Brain pericyte (primary cell): ENCODE measurements around the gene BBOX1.
"Not testable (repeated sequence)": the region's sequence is repeated elsewhere in the genome, so short reads cannot be mapped to it uniquely, and the experiment has no call there.

Experiments used
- DNase-seq: peaks from one replicate; pipeline ENCODE4 v3.0.0-alpha.2; 2012; ENCODE audit warnings: low read depth, low spot score

Gene BBOX1

DNA sequence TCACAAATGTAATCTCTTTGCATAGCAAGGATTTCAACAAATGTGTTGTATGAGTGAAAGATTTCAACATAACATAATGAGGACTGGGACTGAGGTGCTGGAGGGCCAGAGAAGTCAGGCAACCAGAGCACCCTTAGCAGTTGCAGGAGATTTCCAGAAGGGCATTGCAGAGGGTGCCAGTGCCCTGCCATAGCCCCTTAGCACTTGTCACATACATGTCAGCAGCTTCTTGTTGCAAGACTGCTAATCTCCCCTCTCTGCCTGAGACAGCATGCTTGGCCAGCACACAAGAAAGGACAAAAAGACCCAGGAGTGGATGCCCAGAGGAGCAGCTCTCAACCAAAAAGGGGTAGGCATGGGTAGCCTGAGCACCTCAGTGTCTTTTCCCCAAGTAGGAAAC lies 43.2 kb downstream of the BBOX1 start:
- no peak for DNase-seq

GRCh38 chr11:27084518-27084917 lies 43.9 kb downstream of the BBOX1 start:
- peak; percentile 1 for DNase-seq

DNA sequence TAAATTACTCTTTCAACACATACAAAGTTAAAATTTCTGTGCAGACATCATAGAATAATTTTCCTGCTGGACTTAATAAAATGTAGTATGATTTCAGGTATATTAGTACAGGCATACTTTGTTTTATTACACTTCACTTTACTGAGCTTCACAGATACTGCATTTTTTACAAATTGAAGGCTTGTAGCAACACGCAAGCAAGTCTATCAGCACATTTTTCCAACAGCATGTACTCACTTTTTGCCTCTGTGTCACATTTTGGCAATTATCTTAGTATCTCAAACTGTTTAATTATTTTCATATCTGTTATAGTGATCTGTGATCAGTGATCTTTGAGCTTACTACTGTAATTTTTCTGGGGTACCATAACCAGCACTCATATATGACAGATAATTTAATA lies 44.5 kb downstream of the BBOX1 start:
- no peak for DNase-seq

DNA sequence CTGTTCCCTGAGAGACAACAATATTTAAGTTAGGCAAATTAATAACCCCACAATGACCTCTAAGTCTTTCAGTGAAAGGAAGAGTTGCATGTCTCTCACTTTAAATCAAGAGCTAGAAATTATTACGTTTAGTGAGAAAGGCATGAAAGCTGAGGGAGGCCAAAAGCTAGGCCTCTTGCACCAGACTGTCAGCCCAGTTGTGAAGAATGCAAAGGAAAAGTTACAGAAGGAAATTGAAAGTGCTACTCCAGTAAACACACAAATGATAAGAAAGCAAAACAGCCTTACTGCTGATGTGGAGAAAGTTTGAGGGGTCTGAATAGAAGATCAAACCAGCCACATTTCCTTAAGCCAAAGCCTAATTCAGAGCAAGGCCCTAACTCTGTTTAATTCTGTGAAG lies 45.0 kb downstream of the BBOX1 start:
- no peak for DNase-seq

- no peak for DNase-seq
Measured at GRCh38 chr11:27087432-27087831, 46.8 kb downstream of the BBOX1 start.

DNA sequence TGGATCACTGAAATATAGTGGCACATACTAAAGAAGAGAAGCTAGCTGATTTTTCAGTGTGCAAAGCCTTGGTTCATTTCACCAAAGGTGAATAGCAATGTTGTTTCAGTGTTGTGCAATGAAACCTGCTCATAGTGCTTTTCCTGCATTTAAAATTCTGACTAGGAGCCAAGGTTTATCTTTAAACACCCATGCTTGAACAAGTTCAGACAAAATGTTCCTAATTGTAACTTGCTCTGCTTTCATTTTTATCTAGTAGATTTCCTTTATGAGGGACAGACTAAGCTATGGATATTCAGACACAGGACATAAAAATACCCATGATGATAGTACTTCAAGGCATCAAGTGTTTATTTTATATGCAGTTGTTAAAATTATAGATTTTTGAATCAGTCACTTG lies 47.7 kb downstream of the BBOX1 start:
- DNase-seq, result no peak

GRCh38 chr11:27089746-27090145 lies 49.1 kb downstream of the BBOX1 start:
- DNase-seq, result no peak

GRCh38 chr11:27090357-27090948 lies 49.8 kb downstream of the BBOX1 start:
- DNase-seq, result not testable (repeated sequence)

GRCh38 chr11:27094120-27094519 lies 53.5 kb downstream of the BBOX1 start:
- DNase-seq, result no peak

- no peak for DNase-seq
Measured at GRCh38 chr11:27095059-27095458, 54.4 kb downstream of the BBOX1 start.

DNA sequence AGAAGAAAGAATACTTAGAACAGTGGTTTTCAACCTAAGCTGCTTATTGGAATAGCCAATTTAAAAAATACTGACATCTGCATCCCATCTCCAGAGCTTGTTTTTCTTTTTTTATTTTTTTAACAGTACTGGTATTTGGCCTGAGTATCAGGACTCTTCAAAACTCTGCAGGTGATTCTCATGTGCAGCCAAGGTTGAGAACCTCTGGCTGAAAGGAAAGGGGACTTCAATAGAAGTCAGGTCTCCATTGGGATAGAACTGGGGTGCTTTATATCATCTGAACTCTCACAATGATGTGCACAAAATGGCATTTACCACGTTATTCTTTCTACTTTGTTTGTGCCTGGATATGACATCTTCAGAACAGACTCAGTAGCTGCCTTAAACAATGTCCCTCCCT lies 55.3 kb downstream of the BBOX1 start:
- DNase-seq, result no peak

GRCh38 chr11:27097551-27097950 lies 56.9 kb downstream of the BBOX1 start:
- DNase-seq, result no peak

DNA sequence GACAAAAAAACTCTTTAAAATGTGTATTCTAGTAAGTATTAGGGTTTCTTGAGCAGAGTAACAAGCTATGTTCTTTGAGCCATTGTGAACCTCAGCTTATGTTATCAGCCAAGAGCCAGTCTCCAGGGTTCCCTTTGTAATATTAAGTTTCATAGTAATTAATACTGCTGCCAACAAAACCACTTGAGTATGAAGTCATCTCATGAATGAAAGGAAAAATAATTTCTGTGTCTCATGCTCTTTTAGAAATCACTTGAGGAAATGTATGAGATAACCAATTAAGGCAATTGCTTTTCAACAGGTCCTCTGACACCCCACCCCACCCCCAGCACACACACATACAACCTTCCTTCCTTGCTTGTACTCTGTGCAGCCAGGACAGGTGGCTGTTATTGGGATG lies 59.9 kb downstream of the BBOX1 start:
- no peak for DNase-seq

- DNase-seq, result no peak
Measured at GRCh38 chr11:27107548-27107947, 66.9 kb downstream of the BBOX1 start.

- no peak for DNase-seq
Measured at GRCh38 chr11:27108809-27109208, 68.2 kb downstream of the BBOX1 start.

DNA sequence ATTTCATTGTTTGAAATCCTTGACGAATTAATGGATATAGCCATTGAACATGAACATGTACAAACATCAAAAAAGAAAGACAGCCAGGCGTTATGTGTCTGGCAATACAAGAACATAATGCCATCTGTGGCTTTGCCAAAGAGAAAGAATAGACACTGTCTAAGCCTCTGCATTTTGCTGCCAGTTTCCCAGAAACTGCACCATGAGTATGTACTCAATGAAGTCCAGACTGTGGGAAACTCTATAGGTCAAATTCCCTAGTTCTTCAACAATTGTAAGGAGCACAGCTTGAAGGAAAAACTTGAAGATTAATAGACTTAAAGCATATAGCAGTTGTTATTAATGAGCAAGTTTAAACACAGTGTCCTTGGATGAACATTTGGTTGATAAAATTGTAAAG lies 71.3 kb downstream of the BBOX1 start:
- no peak for DNase-seq

GRCh38 chr11:27112946-27113345 lies 72.3 kb downstream of the BBOX1 start:
- DNase-seq, result no peak

- DNase-seq, result no peak
Measured at GRCh38 chr11:27115051-27115650, 74.5 kb downstream of the BBOX1 start.

DNA sequence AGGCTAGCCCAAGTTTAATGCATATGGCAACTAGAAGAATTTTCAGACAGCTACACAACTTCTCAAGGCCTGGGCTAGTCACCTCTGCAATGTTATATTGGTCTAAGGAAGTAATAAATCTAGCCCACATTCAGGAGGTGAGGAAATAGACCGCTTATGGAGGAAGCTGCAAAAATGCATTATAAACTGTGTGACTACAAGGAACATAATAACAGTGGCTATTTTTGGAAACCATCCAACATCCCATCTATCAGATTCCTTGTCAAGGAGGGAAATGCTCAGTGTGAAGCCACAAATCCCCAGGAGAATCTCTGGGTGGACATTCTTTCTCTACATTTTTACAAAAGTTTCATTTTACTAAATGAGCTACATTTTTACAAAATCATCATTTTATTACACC lies 76.1 kb downstream of the BBOX1 start:
- DNase-seq, result no peak

- no peak for DNase-seq
Measured at GRCh38 chr11:27118371-27118770, 77.8 kb downstream of the BBOX1 start.

- DNase-seq, result no peak
Measured at GRCh38 chr11:27118949-27119348, 78.3 kb downstream of the BBOX1 start.

GRCh38 chr11:27119396-27119795 lies 78.8 kb downstream of the BBOX1 start:
- no peak for DNase-seq

GRCh38 chr11:27120211-27120610 lies 79.6 kb downstream of the BBOX1 start:
- no peak for DNase-seq

- no peak for DNase-seq
Measured at GRCh38 chr11:27122001-27122400, 81.4 kb downstream of the BBOX1 start.
